Endodermal cell (in vitro differentiated cells): ENCODE results near the gene ARID4B. TPM values are rescaled to one million over a fixed set of nuclear protein-coding genes. Genes with fewer than 3 reads are reported as not detected.
"Not testable (repeated sequence)": the region's sequence is repeated elsewhere in the genome, so short reads cannot be mapped to it uniquely, and the experiment has no call there.

Experiments used
- DNase-seq: peaks from one replicate; pipeline ENCODE4 v3.0.0-alpha.2; 2017
- H3K27ac ChIP-seq: 2 replicates; pipeline ENCODE4 v1.5.1; 2013; ENCODE audit warnings: mild to moderate bottlenecking, low read depth, low read length, moderate library complexity
- H3K27me3 ChIP-seq: 2 replicates; pipeline ENCODE4 v1.6.1; 2013; ENCODE audit warnings: mild to moderate bottlenecking, low read length, moderate library complexity; ENCODE audit not compliant: insufficient read depth, control insufficient read depth, poor library complexity, severe bottlenecking
- H3K36me3 ChIP-seq: 2 replicates; pipeline ENCODE4 v1.7.0; 2013; ENCODE audit warnings: mild to moderate bottlenecking, low read length, moderate library complexity; ENCODE audit not compliant: control insufficient read depth, insufficient read depth
- H3K4me1 ChIP-seq: one replicate; pipeline ENCODE4 v1.7.0; 2013; ENCODE audit warnings: low read length; ENCODE audit not compliant: control insufficient read depth, insufficient read depth
- H3K4me3 ChIP-seq: 2 replicates; pipeline ENCODE4 v1.5.1; 2013; ENCODE audit warnings: mild to moderate bottlenecking, low read length, moderate library complexity
- H3K9ac ChIP-seq: 2 replicates; pipeline ENCODE4 v1.6.1; 2013; ENCODE audit warnings: mild to moderate bottlenecking, low read length, moderate library complexity; ENCODE audit not compliant: poor library complexity, severe bottlenecking; ENCODE audit errors: extremely low read depth
- H3K9me3 ChIP-seq: 2 replicates; pipeline ENCODE4 v1.6.1; 2013; ENCODE audit warnings: mild to moderate bottlenecking, low read length, moderate library complexity; ENCODE audit not compliant: control insufficient read depth
- H3K27ac Mint-ChIP-seq: 2 replicates; pipeline ENCODE4 v1.8.0; 2020; ENCODE audit warnings: mixed read lengths
- H3K27me3 Mint-ChIP-seq: 2 replicates; pipeline ENCODE4 v1.8.0; 2021; ENCODE audit warnings: mild to moderate bottlenecking, mixed read lengths; ENCODE audit not compliant: insufficient read depth
- H3K36me3 Mint-ChIP-seq: 2 replicates; pipeline ENCODE4 v1.8.0; 2020; ENCODE audit warnings: low read depth, mixed read lengths
- H3K4me1 Mint-ChIP-seq: 2 replicates; pipeline ENCODE4 v1.8.0; 2020; ENCODE audit warnings: mixed read lengths
- H3K4me3 Mint-ChIP-seq: 2 replicates; pipeline ENCODE4 v1.8.0; 2020; ENCODE audit warnings: mild to moderate bottlenecking, moderate library complexity, mixed read lengths
- H3K9me3 Mint-ChIP-seq: 2 replicates; pipeline ENCODE4 v1.8.0; 2020; ENCODE audit warnings: mild to moderate bottlenecking, mixed read lengths
- WGBS, 2 experiments: methylation state at CpG; one replicate each; pipeline versions ENCODE4 v1.1.5 to v1.1.7; 2013; ENCODE audit warnings: missing lambda C conversion rate in 2 of 2, mixed read lengths in 1 of 2; ENCODE audit not compliant: insufficient coverage in 1 of 2, insufficient read length in 1 of 2; 5-methylcytosine and 5-hydroxymethylcytosine counted together
- total RNA-seq, 2 donors: library from RNA; stranded (reverse); fragmentation: NEBNext Ultra II Directional in 1 of 2; extraction: Animal tissue kit (Norgen Biotek cat#: 25700) in 1 of 2; gene quantifications; 2 replicates in 1 of 2; 3 replicates in 1 of 2; pipeline ENCODE4 v1.2.1, GENCODE V29; 2021
- TF ChIP-seq, protein P1 (sequence below): fragments of 200-600 bp; sonication (generic); conservative IDR thresholded peaks from 2 replicates; pipeline ENCODE4 v1.5.0; 2021; ENCODE audit warnings: antibody characterized with exemption, mild to moderate bottlenecking

ARID4B gene
- total RNA-seq, 2 donors from 2014 or later, result 40.6 to 43.1 TPM

DNA sequence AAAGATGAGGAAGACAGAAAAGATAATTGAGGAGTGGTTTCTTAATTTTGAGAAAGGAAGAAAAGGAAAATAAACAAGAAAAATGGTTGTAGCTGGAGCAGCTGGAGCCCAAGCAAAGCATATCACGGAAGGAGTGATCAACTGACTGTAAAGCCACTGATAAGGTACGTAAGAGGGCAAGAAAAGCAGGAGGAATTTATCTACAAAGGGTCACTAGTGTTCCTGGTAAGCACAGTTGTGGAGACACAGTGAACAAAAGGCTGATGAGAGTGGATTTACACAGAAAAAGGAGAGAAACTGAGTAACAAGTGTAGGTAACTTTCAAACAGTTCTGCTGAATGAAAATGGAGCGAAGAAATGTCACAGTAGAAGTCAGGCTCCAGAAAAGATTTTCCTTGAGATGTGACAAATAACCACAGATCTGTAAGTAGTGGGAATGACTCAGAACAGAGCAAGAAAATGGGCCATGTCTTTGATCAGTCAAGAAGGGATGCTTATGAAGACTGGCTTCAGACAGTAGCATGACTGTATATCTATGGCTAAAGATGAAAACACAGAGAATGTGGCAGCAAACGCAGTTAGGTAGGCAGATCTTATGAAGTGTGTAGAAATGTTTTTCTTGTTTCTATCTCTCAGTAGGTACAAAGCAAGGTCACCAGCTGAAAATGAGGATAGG is 121.3 kb downstream of the ARID4B start:
- Histone ChIP-seq H3K27ac (no peak overlapping the region), H3K9me3 (no peaks in the 10 kb centered on the region), H3K9ac (no peak overlapping the region), H3K4me3 (no peak overlapping the region), H3K4me1 (no peaks in the 10 kb centered on the region), H3K36me3 (peaks cover 73% of the 10 kb centered on the region), H3K27me3 (no peaks in the 10 kb centered on the region)
- Mint-ChIP-seq H3K9me3 (no peaks in the 10 kb centered on the region), H3K4me1 (no peaks in the 10 kb centered on the region), H3K36me3 (peaks cover 58% of the 10 kb centered on the region), H3K27ac (no peak overlapping the region), H3K4me3 (no peak overlapping the region), H3K27me3 (no peaks in the 10 kb centered on the region)
- TF ChIP-seq, protein P1, sequence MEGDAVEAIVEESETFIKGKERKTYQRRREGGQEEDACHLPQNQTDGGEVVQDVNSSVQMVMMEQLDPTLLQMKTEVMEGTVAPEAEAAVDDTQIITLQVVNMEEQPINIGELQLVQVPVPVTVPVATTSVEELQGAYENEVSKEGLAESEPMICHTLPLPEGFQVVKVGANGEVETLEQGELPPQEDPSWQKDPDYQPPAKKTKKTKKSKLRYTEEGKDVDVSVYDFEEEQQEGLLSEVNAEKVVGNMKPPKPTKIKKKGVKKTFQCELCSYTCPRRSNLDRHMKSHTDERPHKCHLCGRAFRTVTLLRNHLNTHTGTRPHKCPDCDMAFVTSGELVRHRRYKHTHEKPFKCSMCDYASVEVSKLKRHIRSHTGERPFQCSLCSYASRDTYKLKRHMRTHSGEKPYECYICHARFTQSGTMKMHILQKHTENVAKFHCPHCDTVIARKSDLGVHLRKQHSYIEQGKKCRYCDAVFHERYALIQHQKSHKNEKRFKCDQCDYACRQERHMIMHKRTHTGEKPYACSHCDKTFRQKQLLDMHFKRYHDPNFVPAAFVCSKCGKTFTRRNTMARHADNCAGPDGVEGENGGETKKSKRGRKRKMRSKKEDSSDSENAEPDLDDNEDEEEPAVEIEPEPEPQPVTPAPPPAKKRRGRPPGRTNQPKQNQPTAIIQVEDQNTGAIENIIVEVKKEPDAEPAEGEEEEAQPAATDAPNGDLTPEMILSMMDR, result no peak
- no peak for DNase-seq
- 93 to 96% methylated on average over 4 of the region's 4 CpGs for WGBS, 2 experiments

DNA sequence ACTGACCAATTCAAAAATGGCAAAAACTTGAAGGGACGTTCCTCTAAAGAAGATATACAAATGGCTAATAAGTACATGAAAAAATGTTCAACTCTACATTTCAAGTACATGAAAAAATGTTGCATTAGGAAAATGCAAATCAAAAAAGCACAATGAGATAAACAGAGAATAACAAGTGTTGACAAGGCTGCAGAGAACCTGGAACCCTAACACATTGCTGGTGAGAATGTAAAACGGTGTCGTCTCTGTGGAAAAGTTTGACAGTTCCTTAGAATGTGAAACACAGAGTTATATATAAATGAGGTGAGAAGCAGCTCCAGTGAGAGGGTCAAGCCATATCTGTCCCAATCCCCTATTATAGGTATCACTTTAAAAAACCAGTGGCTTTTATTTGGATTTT is 122.3 kb downstream of the ARID4B start:
- WGBS, 2 experiments, result 99% methylated on average over 3 of the region's 3 CpGs; no CpG with 5 or more reads in 1 of the 2 experiments

DNA sequence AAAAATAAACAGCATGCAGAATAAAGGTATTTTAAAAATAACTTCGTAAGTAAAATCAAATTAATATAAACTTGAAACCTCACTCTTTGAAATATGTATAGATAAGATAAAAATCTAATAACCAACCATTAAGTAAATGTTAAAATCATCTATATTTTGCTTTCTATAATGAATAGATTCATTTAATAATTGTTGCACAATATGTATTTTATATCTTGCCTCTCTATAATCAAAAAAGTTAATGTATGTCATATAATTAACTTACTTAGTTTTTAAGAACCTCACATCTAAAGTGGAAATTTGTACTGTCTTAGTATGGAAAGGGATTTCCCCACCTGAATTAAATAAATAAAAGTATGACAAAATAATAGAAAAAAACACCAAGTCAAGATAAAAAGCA is 124.6 kb downstream of the ARID4B start:
- TF ChIP-seq, protein P1, result no peak
- Histone ChIP-seq H3K9ac (no peak overlapping the region), H3K27ac (no peak overlapping the region), H3K4me3 (no peak overlapping the region), H3K27me3 (no peaks in the 10 kb centered on the region), H3K36me3 (peaks cover 56% of the 10 kb centered on the region), H3K4me1 (no peaks in the 10 kb centered on the region), H3K9me3 (no peaks in the 10 kb centered on the region)
- no CpG with 5 or more reads among the region's 1 CpG for WGBS, 2 experiments
- Mint-ChIP-seq H3K4me3 (no peak overlapping the region), H3K9me3 (no peaks in the 10 kb centered on the region), H3K36me3 (peaks cover 46% of the 10 kb centered on the region), H3K4me1 (peaks cover 5% of the 10 kb centered on the region), H3K27me3 (no peaks in the 10 kb centered on the region), H3K27ac (no peak overlapping the region)
- no peak for DNase-seq

More for the DNA sequence above, 122.3 kb downstream of the ARID4B start:
- H3K9me3 Mint-ChIP-seq, result no peaks in the 10 kb centered on the region
- Histone ChIP-seq H3K9me3 (no peaks in the 10 kb centered on the region), H3K9ac (no peak overlapping the region), H3K4me1 (no peaks in the 10 kb centered on the region), H3K27ac (no peak overlapping the region), H3K4me3 (no peak overlapping the region), H3K36me3 (peaks cover 67% of the 10 kb centered on the region), H3K27me3 (no peaks in the 10 kb centered on the region)
- no peaks in the 10 kb centered on the region for H3K27me3 Mint-ChIP-seq
- no peaks in the 10 kb centered on the region for H3K4me1 Mint-ChIP-seq
- DNase-seq, result no peak
- no peak overlapping the region for H3K27ac Mint-ChIP-seq
- TF ChIP-seq, protein P1, result no peak
- H3K4me3 Mint-ChIP-seq, result no peak overlapping the region
- H3K36me3 Mint-ChIP-seq, result peaks cover 56% of the 10 kb centered on the region

DNA sequence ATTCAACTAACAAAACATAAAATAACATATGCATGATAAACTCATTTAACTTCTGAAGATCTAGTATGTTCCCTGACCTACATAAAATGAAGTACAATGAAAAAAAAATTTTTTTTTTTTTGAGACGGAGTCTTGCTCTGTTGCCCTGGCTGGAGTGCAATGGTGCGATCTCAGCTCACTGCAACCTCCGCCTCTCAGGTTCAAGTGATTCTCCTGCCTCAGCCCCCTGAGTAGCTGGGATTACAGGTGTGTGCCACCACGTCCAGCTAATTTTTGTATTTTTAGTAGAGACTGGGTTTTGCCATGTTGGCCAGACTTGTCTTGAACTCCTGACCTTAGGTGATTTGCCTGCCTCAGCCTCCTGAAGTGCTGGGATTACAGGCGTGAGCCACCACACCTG is 125.5 kb downstream of the ARID4B start:
- not testable (repeated sequence) for H3K4me1 Mint-ChIP-seq, H3K9ac ChIP-seq, H3K27ac ChIP-seq, H3K27me3 ChIP-seq, H3K27me3 Mint-ChIP-seq, H3K9me3 Mint-ChIP-seq, H3K9me3 ChIP-seq, H3K4me3 Mint-ChIP-seq, H3K27ac Mint-ChIP-seq, DNase-seq, H3K4me3 ChIP-seq, H3K4me1 ChIP-seq
- peaks cover 57% of the 10 kb centered on the region for H3K36me3 ChIP-seq
- H3K36me3 Mint-ChIP-seq, result peaks cover 42% of the 10 kb centered on the region
- WGBS, 2 experiments, result 94 to 100% methylated on average over 2 to 5 of the region's 5 CpGs
